DMS153 (cell line): ENCODE results near the gene PRICKLE3.

Source experiments
- DNase-seq: peaks from one replicate; lab custom pipeline; 2025; lab: John Stamatoyannopoulos, UW

PRICKLE3 gene

GRCh38 chrX:49205443-49205842 lies 19.3 kb upstream of the PRICKLE3 start:
- no peak for DNase-seq

GRCh38 chrX:49204709-49205108 lies 18.5 kb upstream of the PRICKLE3 start:
- DNase-seq = no peak

DNA sequence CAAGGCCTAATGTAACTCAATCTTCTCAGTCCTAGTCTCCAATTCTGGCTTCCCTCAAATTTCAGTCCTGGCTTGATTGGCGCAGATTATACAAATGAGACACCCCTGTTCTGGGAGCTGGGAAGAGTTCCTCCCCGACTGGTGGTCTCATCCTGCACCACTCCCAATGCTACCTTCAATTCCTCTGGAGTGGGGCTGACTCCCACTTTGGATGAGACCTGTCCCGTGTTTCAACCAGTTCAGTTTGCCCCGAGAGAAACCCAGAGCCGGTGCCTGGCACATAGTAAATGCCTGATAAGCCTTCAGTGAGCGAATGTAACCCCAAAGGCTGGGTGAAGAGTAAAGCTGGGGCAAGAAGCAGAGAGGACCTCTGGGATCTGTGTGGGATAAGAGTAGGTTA lies 17.8 kb upstream of the PRICKLE3 start:
- DNase-seq = no peak

GRCh38 chrX:49203536-49203935 lies 17.4 kb upstream of the PRICKLE3 start:
- no peak for DNase-seq

- no peak for DNase-seq
Measured at GRCh38 chrX:49202022-49202421, 15.8 kb upstream of the PRICKLE3 start.

- peak; percentile 62 for DNase-seq
Measured at GRCh38 chrX:49199906-49200771, 14.0 kb upstream of the PRICKLE3 start, which contains the start of gene SYP. TSS of gene SYP (minus strand) at chrX:49200193. CDS start at chrX:49200186, 7 bp downstream.

DNA sequence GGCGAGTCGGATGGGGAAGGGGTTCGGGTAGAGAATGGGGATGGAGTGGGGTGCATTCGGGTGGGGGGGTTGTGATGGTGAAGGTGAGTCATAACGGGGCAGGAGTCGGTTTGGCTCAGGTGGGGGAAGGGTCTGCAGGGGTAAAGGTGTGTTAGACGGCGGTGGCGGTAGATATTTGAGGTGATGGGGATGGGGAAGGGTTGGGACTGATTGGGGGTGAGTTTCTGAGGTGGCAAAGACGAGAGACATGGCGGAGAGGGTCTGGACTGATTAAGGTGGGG lies 13.1 kb upstream of the PRICKLE3 start:
- DNase-seq = no peak

GRCh38 chrX:49198540-49199314 lies 12.6 kb upstream of the PRICKLE3 start:
- no peak for DNase-seq

DNA sequence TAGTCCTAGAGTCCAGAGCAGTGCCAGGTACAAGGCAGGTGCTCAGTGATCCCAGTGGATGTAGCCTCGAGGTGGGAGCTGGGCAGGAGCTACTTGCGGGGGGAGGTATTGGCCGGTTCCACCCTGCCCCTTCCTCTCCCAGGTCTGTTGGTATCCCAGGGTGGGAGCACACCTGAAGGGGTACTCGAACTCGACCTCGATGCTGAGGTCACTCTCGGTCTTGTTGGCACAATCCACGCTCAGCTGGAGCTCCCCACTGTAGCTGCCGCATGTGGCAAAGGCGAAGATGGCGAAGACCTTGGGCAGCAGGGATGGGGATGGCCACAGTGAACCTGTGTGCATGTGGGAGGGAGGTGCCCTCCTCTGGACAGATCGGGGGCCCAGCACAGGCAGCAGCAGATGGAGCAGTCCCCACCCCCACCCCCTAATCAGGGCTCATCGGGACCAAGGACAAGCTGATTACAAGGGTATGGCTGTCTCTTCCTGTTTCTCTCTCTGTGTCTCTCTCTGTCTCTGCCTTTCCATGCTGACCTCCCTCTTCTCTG lies 11.4 kb upstream of the PRICKLE3 start:
- no peak for DNase-seq

DNA sequence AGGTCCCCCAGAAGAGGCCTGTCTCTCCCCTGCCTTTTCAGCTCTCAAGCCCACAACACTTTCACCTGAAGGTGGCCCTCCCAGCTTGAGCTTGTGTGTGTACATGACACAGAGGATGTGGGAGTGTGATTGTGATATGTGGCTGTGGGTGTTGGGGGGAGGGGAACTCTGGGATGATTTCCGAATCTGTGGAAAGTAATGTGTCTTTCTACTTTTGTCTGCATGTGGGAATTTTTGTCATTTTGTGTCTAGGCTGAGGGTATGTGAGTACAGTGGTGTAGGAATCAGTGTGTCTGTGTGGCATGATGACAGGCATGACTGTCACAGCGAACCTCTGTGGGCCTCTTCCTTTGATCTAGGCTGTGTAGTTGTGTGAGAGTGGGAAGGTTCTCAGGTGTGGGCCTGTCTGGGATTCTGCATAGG lies 7.4 kb upstream of the PRICKLE3 start:
- DNase-seq = no peak

DNA sequence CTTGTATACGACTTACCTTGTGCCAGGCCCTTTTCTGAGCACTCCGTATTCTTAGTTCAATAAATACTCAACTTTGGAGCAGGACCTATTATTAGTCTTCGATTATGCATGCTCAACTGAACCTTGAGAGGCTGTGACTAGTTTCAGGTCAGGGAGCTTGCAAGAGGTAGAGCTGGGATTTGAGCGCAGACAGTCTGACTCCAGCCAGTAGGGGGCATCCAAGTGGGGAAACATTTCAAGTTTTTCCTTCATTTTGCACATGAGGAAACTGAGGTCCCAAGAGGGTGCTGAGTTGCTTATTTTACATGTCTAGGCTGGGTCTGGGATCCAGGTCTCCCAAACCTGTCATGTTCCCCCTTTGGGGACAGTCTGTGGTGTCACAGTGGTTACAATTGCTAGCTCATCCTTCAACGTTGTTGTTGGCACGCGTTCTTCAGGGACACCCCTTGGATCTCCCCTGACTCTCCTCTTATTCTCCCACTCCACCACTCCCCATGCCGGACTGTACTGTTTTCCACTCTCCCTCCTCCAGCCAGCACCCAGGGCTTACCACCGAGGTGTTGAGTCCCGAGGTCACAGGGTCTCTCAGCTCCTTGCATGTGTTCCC lies 6.7 kb upstream of the PRICKLE3 start:
- DNase-seq = no peak

DNA sequence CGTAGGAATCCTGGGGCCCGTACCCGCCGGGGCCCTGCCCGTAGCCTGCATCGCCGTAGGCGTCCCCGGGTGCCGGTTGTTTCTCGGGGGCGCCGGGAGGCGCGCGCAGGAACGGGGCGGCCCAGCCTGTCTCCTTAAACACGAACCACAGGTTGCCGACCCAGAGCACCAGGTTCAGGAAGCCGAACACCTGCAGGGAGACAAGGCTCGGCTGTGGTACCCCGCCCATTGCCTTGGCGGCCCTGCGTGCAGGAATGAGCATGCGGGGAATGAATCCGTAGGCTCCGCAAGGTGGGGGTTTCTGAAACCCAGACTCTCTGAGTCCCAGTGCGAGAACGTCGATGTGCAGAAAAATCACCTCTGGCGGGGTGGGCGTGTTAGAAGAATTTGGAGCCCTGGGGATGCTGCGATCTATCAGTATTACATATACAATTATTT lies 5.4 kb upstream of the PRICKLE3 start:
- no peak for DNase-seq

- peak; percentile 98 for DNase-seq
Measured at GRCh38 chrX:49190821-49191573, 4.8 kb upstream of the PRICKLE3 start.

DNA sequence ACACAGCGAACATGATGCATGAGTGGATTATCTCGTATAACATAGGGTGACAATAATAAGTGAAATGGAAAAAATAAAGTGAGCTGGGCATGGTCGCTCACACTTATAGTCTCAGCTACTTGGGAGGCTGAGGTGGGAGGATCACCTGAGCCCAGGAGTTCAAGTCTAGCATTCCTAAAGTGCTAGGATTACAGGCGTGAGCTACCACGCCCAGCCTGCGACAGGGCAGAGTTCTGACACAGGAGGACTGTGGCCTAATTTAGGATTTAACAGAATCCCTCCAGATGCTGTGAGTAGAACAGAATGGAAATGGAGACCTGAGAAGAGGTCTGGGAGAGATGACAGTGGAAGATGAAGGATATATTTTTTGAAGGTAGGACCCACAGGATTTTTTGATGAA lies 3.4 kb upstream of the PRICKLE3 start:
- no peak for DNase-seq

- DNase-seq = no peak
Measured at GRCh38 chrX:49188468-49189076, 2.4 kb upstream of the PRICKLE3 start.

DNA sequence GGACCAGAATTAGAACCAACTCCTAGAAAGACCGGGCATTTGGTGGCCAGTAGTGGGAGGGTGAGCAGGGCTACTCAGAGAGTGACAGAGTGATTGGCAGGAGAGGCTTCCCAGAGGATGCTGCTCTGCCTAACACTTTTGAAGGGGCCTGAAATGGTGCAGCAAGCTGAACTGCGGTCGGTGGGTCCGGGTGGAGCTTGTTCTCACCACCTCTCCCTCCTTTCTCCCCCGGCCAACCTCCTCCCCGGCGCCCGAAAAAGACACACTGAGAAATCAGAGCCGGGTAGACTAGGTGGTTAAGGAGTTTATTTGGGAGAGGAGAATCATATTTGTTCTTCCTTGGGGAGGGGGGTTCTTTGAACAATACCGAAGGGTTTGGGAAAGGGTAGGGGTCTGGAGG lies 1.4 kb upstream of the PRICKLE3 start:
- DNase-seq = no peak

DNA sequence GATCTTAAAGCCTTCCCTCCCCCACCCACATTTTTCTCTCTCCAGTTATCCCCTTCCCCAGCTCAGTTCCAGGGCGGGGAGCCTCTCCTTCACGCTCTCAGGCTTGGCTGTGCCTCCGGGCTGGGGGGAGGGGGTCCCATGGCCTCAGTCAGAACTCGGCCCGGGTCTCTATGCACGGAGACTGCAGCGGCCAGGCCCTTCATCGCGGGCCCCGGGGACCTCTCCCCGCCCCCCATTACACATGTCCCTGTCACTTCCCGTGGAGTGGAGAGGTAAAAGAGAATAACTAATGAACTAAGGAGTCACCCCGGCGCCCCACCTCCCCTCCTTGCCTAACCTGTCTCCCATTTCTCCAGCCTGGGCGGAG lies 838 bp upstream of the PRICKLE3 start:
- no peak for DNase-seq

DNA sequence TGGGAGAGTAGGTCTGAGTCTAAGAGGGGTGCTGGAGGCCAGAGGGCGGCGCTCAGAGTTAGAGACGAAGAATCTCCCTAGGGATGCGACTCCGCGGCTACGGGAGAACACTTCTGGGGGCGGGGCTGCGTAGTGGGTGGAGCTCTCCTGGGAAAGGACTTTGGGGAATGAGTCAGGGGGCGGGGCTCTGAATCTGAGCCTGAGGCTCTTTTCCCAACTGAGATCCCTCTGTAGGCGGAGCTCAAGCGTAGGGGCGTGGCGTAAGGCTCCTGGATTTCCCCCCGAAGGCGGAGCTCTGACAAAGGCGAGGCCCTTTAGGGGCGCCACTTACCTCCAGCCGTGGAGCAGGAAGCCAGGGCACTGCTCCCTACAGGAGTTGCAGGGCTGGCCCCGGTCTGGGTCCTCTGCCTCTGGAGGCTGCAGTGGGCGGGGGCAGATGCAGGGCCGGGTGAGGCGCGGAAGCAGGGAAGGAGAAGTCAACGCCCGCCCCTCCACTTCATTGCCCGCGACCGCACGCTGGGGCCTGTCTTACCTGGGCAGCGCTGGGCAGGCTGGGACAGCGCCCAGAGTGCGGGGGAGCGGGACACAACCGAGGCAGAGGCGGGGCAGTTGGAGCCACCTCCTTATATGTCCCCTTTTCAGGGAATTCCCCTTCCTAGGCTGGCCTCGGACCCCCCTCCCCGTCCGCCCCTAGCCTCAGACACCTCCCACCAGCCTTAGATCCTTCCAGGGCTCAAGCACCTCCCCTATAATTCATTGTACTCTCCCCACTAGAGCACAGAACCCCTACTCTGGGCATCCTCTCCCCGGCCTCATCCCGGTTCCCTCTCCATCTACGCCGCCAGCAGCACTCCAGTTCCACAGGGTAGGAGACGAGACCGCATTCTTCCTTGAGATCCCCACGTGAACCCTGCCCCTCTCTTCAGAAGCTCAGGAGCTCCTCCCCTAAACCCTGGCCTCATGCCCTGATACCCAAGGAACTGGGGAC lies 1.6 kb downstream of the PRICKLE3 start:
- DNase-seq = peak; percentile 83

- DNase-seq = no peak
Measured at GRCh38 chrX:49183701-49184281, 2.4 kb downstream of the PRICKLE3 start.

DNA sequence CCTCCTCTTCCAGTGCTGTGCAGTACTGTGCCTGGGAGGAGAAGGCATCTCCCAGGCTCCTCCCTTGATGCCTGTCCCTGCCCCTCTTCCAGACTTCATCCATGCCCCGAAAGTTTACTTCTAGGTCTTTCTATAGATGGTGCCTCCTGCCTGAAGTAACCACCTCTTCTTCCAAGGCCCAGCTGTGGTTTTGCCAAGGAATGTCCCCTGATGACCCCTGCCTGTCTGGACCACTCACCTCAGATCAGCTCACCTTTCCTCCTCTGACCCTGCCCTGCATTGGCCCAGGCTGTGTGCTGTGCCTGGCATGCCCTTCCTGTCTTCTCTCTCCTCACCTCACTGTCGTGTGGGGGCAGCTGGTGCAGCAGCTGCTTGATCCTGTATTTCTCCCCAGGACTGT lies 6.8 kb downstream of the PRICKLE3 start:
- no peak for DNase-seq
